Activated naive CD8-positive, alpha-beta T cell treated with anti-CD3 and anti-CD28 coated beads, Interleukin-2, amount 50 U/mL, for 16 hours (primary cell): Measurements from ENCODE around the gene XXYLT1.
"Not testable (repeated sequence)": the region's sequence is repeated elsewhere in the genome, so short reads cannot be mapped to it uniquely, and the experiment has no call there.

Experiments used
- DNase-seq: peaks from one replicate; pipeline ENCODE4 v3.0.0-alpha.2; 2020; ENCODE audit warnings: low read depth, low spot score

Gene XXYLT1

GRCh38 chr3:195043607-195044339 is 227.2 kb downstream of the XXYLT1 start:
- no peak for DNase-seq

GRCh38 chr3:195042743-195043606 is 228.0 kb downstream of the XXYLT1 start:
- no peak for DNase-seq

GRCh38 chr3:195041871-195042742 is 228.9 kb downstream of the XXYLT1 start:
- no peak for DNase-seq

GRCh38 chr3:195040773-195041520 is 230.0 kb downstream of the XXYLT1 start:
- DNase-seq, result no peak

GRCh38 chr3:195040094-195040493 is 230.9 kb downstream of the XXYLT1 start:
- DNase-seq, result no peak

DNA sequence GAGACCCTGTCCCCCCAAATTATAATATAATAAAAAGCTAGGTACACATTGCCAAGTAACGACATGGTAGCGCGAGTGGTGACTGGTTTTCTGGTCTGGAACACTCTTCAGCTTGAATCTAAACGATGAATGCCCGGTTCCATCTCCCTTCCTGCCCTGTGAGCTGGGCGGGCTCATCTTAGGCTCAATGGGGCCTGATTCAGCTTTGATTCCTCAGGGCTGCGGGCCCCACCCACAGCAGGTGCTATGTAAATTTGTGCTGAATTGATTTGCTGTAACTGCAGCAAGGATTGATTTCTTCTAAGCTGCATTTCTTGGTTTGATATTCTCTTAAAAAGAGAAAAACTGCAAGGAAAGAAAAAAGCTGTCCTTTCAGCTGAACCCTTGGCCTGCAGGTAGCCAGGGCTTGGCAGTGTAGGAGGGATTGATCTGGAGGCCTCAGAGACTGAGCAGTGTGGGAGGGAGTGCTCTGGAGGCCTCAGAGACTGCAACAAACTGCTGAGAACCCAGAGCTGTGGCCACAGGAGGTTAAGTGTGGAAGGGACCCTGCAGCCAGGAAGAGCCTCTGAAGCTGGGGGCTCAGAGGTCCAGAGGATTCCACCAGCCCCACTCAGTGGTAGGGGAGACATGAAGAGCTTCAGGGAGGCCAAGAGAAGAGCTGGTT is 231.6 kb downstream of the XXYLT1 start:
- no peak for DNase-seq

DNA sequence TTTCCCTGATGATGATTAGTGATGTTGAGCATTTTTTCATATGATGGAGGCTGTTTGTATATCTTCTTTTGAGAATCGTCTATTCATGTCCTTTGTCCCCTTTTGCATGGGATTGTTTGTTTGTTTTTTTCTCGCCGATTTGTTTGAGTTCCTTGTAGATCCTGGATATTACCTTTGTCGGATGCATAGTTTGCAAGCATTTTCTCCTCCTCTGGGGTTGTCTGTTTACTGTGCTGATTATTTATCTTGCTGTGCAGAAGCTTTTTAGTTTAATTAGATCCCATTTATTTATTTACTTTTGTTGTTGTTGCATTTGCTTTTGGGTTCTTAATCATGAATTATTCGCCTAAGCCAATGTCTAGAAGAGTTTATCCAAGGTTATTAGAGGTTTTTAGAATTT is 232.8 kb downstream of the XXYLT1 start:
- DNase-seq, result no peak

- not testable (repeated sequence) for DNase-seq
Observed at GRCh38 chr3:195037586-195037985, 233.4 kb downstream of the XXYLT1 start.

- DNase-seq, result no peak
Observed at GRCh38 chr3:195036974-195037373, 234.0 kb downstream of the XXYLT1 start.

GRCh38 chr3:195036574-195036973 is 234.4 kb downstream of the XXYLT1 start:
- DNase-seq, result no peak

DNA sequence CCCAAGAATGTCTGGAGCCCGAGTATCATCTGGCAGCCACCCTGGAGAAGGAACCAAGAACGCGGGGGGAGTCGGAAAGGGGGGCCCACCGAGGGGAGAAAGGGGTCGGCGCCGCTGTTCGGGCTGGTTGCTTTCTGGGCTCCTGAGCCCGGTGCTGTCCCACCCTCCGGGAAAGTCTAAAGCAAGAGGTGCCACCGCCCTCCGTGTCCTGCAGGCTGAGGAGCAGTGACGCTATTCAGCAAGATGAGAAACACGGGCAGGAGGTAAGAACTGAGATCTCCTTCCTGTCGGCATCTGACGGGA is 234.8 kb downstream of the XXYLT1 start:
- no peak for DNase-seq

DNA sequence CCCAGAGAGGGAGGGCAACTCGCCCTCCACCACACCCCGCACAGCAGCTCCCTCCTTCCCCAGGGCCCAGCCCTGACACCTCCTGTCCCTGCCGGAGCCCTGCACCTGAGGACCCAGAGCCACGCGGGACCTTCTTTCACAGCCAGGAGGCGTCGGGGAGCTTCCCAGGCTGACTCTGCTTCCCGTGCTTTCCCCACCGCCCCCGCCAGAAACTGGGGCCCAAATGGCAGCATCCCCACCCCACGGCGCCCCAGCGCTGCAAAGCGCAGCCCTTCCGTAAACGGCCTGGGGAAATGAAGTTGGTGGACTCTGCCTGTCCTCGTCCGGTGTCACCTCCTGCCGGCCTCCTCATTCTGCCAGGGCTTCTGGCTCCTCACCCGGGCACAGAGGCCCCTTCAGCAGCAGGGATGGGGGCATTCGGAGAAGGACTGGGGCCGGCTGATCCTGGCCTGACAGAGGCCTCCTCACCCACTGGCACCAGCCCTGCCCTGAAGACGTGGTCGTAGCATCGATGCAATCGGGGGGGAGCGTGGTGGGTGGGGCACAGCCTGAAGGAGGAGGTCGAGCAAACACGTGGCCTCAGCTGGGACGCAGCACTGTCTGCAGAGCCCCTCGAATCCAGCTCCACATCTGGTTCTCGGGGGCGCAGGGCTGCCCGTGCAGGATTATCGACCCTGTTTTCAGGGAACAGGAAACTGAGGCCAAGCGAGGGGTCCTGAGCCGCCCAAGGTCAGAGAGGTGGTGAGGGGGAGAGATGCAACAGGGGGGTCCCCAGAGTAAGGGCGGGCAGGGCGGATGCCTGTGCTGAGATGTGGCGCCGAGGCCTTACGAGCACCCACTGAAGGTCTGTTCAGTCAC is 235.4 kb downstream of the XXYLT1 start:
- DNase-seq, result no peak

GRCh38 chr3:195034541-195034940 is 236.4 kb downstream of the XXYLT1 start:
- DNase-seq, result no peak

DNA sequence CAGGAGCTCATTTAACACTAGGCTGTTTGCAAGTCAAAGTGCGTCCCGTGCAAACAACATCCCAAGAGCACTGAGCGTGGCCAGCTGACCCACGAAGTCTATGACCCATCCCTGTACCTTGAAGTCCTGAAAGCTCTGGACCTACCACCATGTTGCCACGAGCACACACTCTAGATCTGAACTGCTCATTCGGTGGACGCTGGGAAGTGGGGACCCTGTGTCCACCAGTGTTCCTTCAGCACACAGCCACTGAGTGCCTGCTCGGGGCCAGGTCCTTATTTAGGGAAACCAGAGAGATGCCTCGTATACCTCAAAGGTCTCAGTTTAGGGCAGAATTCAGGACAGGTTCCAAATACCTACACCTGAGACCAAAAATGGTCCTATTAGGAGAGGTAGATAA is 236.9 kb downstream of the XXYLT1 start:
- DNase-seq, result no peak

DNA sequence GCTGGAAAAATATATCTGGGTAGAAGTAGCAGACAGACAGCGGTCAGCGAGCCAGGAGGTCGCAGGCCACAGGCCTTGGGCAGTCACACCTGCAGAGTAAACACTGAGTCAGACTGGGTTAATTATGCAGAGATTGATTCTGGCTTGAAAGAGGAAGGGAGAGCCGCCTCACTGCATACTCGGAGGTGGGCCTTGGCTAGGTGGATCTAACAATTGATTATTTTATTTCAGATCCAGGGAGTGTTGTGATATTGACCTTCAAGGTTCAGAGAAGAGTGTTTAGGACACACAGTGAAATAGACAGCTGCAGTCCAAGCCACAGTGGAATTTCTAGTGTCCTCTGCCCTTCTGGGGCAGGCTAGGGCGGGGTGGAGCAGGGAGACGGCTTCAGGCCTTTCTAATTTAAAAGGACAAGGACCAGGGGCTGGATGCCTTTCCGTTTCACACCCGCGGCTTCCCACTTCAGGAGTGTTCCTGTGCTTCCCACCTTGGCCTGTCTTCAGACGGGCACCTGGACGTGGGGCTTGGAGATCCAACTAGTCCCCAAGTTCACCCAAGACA is 237.3 kb downstream of the XXYLT1 start:
- no peak for DNase-seq

DNA sequence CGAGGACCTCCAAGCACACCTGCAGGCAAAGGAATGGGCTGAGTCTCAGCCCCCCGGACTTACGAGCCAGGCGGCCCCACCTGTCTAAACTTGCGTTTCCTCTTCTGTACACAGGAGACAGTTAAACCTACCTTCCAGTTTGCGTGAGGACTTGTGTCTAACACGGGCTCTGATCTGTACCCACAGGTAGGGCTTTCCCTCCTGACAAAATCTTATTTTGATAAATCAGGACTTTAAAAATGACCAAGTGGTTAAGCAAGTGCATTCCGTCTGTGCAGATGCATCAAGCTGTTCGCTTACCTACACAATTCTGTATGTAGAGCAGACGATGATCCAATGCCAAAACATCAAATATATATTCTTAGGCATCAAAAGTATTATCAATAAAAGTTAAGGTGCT is 238.0 kb downstream of the XXYLT1 start:
- no peak for DNase-seq

DNA sequence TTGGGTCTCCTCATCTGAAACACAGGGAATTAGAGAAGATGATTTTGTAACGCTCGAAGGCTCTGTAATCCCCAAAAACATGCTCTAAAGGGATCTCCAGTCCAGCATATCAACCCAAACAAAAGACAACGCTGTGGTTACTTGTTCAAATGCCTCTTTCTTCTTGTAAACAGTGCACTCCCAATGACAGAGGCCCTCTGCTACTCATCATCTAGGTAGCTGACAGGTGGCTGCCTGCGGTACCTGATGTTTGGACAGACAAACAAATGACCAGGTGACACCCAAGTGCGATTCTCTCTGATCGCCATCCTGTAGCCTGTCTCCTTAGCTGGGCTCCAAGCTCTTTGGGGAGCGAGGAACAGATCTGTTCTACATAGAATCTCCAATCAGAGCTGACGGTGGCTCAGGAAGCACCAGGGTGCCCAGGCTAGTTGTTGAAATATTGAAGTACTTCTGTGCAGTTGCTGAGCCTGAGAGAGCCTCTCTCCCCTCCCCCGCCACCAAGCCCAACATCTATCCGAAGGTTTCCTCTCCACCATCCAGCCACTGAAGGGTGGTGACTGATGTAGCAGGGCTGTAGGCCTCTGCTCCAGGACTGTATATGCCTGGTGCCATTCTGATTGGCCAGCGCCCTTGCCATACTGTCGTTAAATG is 238.7 kb downstream of the XXYLT1 start:
- no peak for DNase-seq

DNA sequence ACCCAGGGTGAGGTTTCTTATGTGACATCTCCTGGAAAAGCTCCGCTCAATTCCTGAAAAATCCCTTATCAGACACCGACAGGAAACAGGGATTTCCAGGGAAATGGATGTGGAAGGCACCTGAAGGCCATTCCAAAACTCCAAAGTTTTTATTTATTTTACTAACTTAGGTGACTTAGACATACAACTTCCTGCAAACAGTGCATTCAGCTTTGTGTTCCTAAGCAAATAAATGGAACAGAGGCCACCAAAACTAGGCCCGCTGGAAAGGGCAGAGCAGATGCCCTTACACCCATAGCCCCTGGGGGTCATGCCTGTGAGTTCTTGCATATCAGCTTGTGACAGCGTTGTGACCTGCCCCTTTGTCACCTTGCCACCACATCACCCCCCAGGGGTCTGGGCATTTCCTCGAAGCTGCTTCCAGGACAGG is 239.4 kb downstream of the XXYLT1 start:
- DNase-seq, result no peak

DNA sequence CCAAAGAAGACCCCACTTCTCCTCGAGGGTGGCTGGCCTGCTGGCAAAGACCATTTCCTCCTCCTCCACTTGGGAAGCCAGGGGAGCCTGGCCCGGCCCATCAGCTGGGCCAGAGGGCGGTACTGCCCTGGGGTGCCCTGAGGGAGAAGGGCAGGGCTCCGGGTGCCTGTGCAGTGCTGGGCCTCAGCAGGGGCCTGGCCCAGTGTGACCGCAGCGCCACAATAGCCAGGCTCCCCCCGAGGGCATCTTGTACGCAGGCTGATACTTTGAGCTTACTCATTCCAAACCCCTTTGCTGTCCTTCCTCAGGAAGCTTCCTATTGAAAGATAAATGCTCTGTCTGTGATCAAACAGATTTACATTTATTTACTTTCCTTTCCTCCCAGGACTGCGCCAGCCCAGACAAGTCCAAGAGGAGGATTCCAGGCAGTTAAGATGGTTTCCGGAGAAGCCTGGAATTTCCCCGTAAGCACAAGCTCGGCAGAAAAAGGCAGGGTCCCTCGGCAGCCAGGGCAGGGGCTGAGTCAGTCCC is 240.1 kb downstream of the XXYLT1 start:
- DNase-seq, result no peak
